H9 (cell line): ENCODE results near the gene BCL2L2. TPM values are rescaled to one million over a fixed set of nuclear protein-coding genes. Genes with fewer than 3 reads are reported as not detected.

Experiments
- DNase-seq: peaks from one replicate; pipeline ENCODE4 v3.0.0-alpha.2; 2017
- H2AFZ ChIP-seq: one replicate; pipeline ENCODE4 v1.6.1; 2013; ENCODE audit warnings: mild to moderate bottlenecking, low read length, control low read depth, moderate library complexity
- H2AK5ac ChIP-seq: 2 replicates; pipeline ENCODE4 v1.6.1; 2013; ENCODE audit warnings: low read length, control low read depth, mixed read lengths; ENCODE audit not compliant: insufficient read length
- H2BK120ac ChIP-seq: one replicate; pipeline ENCODE4 v1.6.1; 2013; ENCODE audit warnings: low read depth, mild to moderate bottlenecking, low read length, control low read depth, inconsistent platforms; ENCODE audit not compliant: poor library complexity, severe bottlenecking
- H2BK12ac ChIP-seq: 2 replicates; pipeline ENCODE4 v1.6.1; 2013; ENCODE audit warnings: low read length, control low read depth, mixed read lengths, low read depth; ENCODE audit not compliant: insufficient read length
- H2BK15ac ChIP-seq: 2 replicates; pipeline ENCODE4 v1.6.1; 2013; ENCODE audit warnings: low read depth, low read length, control low read depth
- H2BK20ac ChIP-seq: one replicate; pipeline ENCODE4 v1.6.1; 2013; ENCODE audit warnings: low read depth, mild to moderate bottlenecking, low read length, control low read depth, inconsistent platforms; ENCODE audit not compliant: poor library complexity, severe bottlenecking
- H2BK5ac ChIP-seq: 2 replicates; pipeline ENCODE4 v1.6.1; 2013; ENCODE audit warnings: low read length, control low read depth, mixed read lengths; ENCODE audit not compliant: insufficient read length
- H3K14ac ChIP-seq: 2 replicates; pipeline ENCODE4 v1.6.1; 2013; ENCODE audit warnings: low read length, control low read depth; ENCODE audit not compliant: insufficient read depth
- H3K18ac ChIP-seq: 2 replicates; pipeline ENCODE4 v1.6.1; 2013; ENCODE audit warnings: low read depth, mild to moderate bottlenecking, mixed read lengths, low read length, control low read depth; ENCODE audit not compliant: insufficient read length
- H3K23ac ChIP-seq: 2 replicates; pipeline ENCODE4 v1.6.1; 2013; ENCODE audit warnings: low read length, control low read depth, mixed read lengths, low read depth; ENCODE audit not compliant: insufficient read length
- H3K23me2 ChIP-seq: 2 replicates; pipeline ENCODE4 v1.6.1; 2013; ENCODE audit warnings: low read depth, mild to moderate bottlenecking, mixed read lengths, low read length, control low read depth; ENCODE audit not compliant: insufficient read length, poor library complexity, severe bottlenecking
- H3K27ac ChIP-seq: 2 replicates; pipeline ENCODE4 v1.5.1; 2013; ENCODE audit warnings: low read length, control low read depth, mixed read lengths, low read depth; ENCODE audit not compliant: insufficient read length
- H3K27me3 ChIP-seq: 2 replicates; pipeline ENCODE4 v1.6.1; 2013; ENCODE audit warnings: low read length, control low read depth, inconsistent platforms; ENCODE audit not compliant: insufficient read depth
- H3K4ac ChIP-seq: 2 replicates; pipeline ENCODE4 v1.6.1; 2013; ENCODE audit warnings: low read depth, mild to moderate bottlenecking, control low read depth, inconsistent platforms, low read length, moderate library complexity
- H3K4me1 ChIP-seq: 2 replicates; pipeline ENCODE4 v1.6.1; 2013; ENCODE audit warnings: low read length, control low read depth, inconsistent platforms; ENCODE audit not compliant: insufficient read depth
- H3K4me2 ChIP-seq: 2 replicates; pipeline ENCODE4 v1.6.1; 2013; ENCODE audit warnings: low read length, control low read depth, mixed read lengths; ENCODE audit not compliant: insufficient read length, insufficient read depth
- H3K56ac ChIP-seq: 2 replicates; pipeline ENCODE4 v1.6.1; 2013; ENCODE audit warnings: low read depth, mild to moderate bottlenecking, mixed read lengths, low read length, control low read depth; ENCODE audit not compliant: insufficient read length
- H3K79me1 ChIP-seq: 2 replicates; pipeline ENCODE4 v1.6.1; 2013; ENCODE audit warnings: low read depth, mild to moderate bottlenecking, moderate library complexity, low read length, control low read depth, inconsistent platforms; ENCODE audit not compliant: insufficient read depth, poor library complexity, severe bottlenecking
- H3K79me2 ChIP-seq: 2 replicates; pipeline ENCODE4 v1.6.1; 2013; ENCODE audit warnings: low read length, control low read depth, inconsistent platforms; ENCODE audit not compliant: insufficient read depth
- H3K9ac ChIP-seq: 2 replicates; pipeline ENCODE4 v1.6.1; 2013; ENCODE audit warnings: low read length, control low read depth, mixed read lengths; ENCODE audit not compliant: insufficient read length; ENCODE audit errors: extremely low read depth
- H3K9me3 ChIP-seq: one replicate; pipeline ENCODE4 v1.6.1; 2013; ENCODE audit warnings: low read depth, low read length, inconsistent platforms; ENCODE audit not compliant: control insufficient read depth
- H3T11ph ChIP-seq: one replicate; pipeline ENCODE4 v1.6.1; 2013; ENCODE audit warnings: mild to moderate bottlenecking, low read length, control low read depth, inconsistent platforms
- H4K20me1 ChIP-seq: one replicate; pipeline ENCODE4 v1.6.1; 2013; ENCODE audit not compliant: control insufficient read depth, insufficient read length, insufficient read depth
- H4K5ac ChIP-seq: 2 replicates; pipeline ENCODE4 v1.6.1; 2013; ENCODE audit warnings: low read depth, mild to moderate bottlenecking, mixed read lengths, low read length, control low read depth; ENCODE audit not compliant: insufficient read length
- H4K8ac ChIP-seq: replicated peaks from 2 replicates; pipeline ENCODE4 v1.6.1; 2013; ENCODE audit warnings: low read length, control low read depth, mixed read lengths, low read depth; ENCODE audit not compliant: insufficient read length
- H4K91ac ChIP-seq: 2 replicates; pipeline ENCODE4 v1.6.1; 2013; ENCODE audit warnings: low read depth, mild to moderate bottlenecking, moderate library complexity, mixed read lengths, low read length, control low read depth; ENCODE audit not compliant: insufficient read length
- H3K27ac Mint-ChIP-seq, 3 experiments: 2 replicates in 2 of 3; 3 replicates in 1 of 3; pipeline ENCODE4 v1.8.0; 2020 to 2021; ENCODE audit warnings: mixed read lengths in 3 of 3, mild to moderate bottlenecking in 1 of 3, moderate library complexity in 1 of 3
- H3K27me3 Mint-ChIP-seq: 2 replicates; pipeline ENCODE4 v1.8.0; 2021; ENCODE audit warnings: low read depth, mild to moderate bottlenecking, moderate library complexity, mixed read lengths
- H3K36me3 Mint-ChIP-seq, 3 experiments: 2 replicates in 2 of 3; 3 replicates in 1 of 3; pipeline ENCODE4 v1.8.0; 2020 to 2021; ENCODE audit warnings: low read depth in 3 of 3, mixed read lengths in 3 of 3; ENCODE audit not compliant: insufficient read depth in 1 of 3
- H3K4me1 Mint-ChIP-seq, 2 experiments: 2 replicates each; pipeline ENCODE4 v1.8.0; 2020; ENCODE audit warnings: mixed read lengths in 2 of 2
- H3K4me3 Mint-ChIP-seq, 2 experiments: 2 replicates in 1 of 2; 3 replicates in 1 of 2; pipeline ENCODE4 v1.8.0; 2020 to 2021; ENCODE audit warnings: mild to moderate bottlenecking in 2 of 2, mixed read lengths in 2 of 2, moderate library complexity in 1 of 2
- H3K9me3 Mint-ChIP-seq, 2 experiments: 2 replicates in 1 of 2; 3 replicates in 1 of 2; pipeline ENCODE4 v1.8.0; 2020; ENCODE audit warnings: mild to moderate bottlenecking in 2 of 2, mixed read lengths in 2 of 2, moderate library complexity in 1 of 2
- WGBS: extraction: QIAGEN DNeasy Blood & Tissue Kit; methylation state at CpG from one replicate; pipeline ENCODE4 v1.1.7; 2013; ENCODE audit warnings: missing lambda C conversion rate, low lambda C conversion rate, mixed read lengths; ENCODE audit not compliant: insufficient read length; ENCODE audit errors: extremely low coverage; 5-methylcytosine and 5-hydroxymethylcytosine counted together
- total RNA-seq: library from RNA; stranded (reverse); gene quantifications from 2 replicates; pipeline ENCODE4 v1.2.1, GENCODE V29; 2021
- TF ChIP-seq, protein P1 (sequence below): fragments of 200-600 bp; sonication (generic); conservative IDR thresholded peaks from 3 replicates; pipeline ENCODE4 v1.8.0; 2021; ENCODE audit warnings: antibody characterized with exemption, mild to moderate bottlenecking

The BCL2L2 gene
- total RNA-seq, 1 experiment from 2014 or later, result 8.4 TPM

GRCh38 chr14:23319746-23320583 is 13.3 kb downstream of the BCL2L2 start:
- Histone ChIP-seq H3K23me2 (peaks cover 13% of the 10 kb centered on the region), H3K14ac (peak overlapping the region; percentile 75), H2BK120ac (no peak overlapping the region), H3K9me3 (no peaks in the 10 kb centered on the region), H3K79me1 (peaks cover 4% of the 10 kb centered on the region), H3K56ac (no peak overlapping the region), H2BK12ac (no peak overlapping the region), H3K79me2 (peaks cover 10% of the 10 kb centered on the region; the same call in 1 of the 2 replicates), H4K20me1 (no peaks in the 10 kb centered on the region), H4K5ac (peak overlapping the region; percentile 92), H3K27me3 (no peaks in the 10 kb centered on the region), H3K27ac (peak overlapping the region; percentile 94), H2BK5ac (peak overlapping the region; percentile 13), H4K8ac (peak overlapping the region; percentile 19), H4K91ac (peak overlapping the region; percentile 14), H3K18ac (peak overlapping the region; percentile 83), H2AK5ac (no peak overlapping the region), H2BK20ac (no peak overlapping the region), H2BK15ac (no peak overlapping the region), H3K9ac (peak overlapping the region; percentile 78), H3K4me2 (peak overlapping the region; percentile 62), H2AFZ (no peak overlapping the region), H3K4ac (no peak overlapping the region), H3T11ph (no peak overlapping the region), H3K23ac (no peak overlapping the region), H3K4me1 (peaks cover 3% of the 10 kb centered on the region; the same call in 1 of the 2 replicates)
- no CpG with 5 or more reads among the region's 17 CpGs for WGBS
- TF ChIP-seq, protein P1, sequence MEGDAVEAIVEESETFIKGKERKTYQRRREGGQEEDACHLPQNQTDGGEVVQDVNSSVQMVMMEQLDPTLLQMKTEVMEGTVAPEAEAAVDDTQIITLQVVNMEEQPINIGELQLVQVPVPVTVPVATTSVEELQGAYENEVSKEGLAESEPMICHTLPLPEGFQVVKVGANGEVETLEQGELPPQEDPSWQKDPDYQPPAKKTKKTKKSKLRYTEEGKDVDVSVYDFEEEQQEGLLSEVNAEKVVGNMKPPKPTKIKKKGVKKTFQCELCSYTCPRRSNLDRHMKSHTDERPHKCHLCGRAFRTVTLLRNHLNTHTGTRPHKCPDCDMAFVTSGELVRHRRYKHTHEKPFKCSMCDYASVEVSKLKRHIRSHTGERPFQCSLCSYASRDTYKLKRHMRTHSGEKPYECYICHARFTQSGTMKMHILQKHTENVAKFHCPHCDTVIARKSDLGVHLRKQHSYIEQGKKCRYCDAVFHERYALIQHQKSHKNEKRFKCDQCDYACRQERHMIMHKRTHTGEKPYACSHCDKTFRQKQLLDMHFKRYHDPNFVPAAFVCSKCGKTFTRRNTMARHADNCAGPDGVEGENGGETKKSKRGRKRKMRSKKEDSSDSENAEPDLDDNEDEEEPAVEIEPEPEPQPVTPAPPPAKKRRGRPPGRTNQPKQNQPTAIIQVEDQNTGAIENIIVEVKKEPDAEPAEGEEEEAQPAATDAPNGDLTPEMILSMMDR, result no peak
- H3K4me1 Mint-ChIP-seq, result peaks cover 22 to 28% of the 10 kb centered on the region in 2 experiments
- peaks cover 33 to 37% (median 35%) of the 10 kb centered on the region in 3 experiments for H3K36me3 Mint-ChIP-seq
- DNase-seq, result no peak
- H3K9me3 Mint-ChIP-seq, result no peaks in the 10 kb centered on the region; a peak in 1 of 5 replicates
- H3K27me3 Mint-ChIP-seq, result no peaks in the 10 kb centered on the region
- peak overlapping the region; percentile 97 to 99 (median 99) for H3K27ac Mint-ChIP-seq
- H3K4me3 Mint-ChIP-seq, result peak overlapping the region; percentile 84 to 95
